Mesothelial cell of epicardium (in vitro differentiated cells): ENCODE results near the gene ADCYAP1. TPM values are rescaled to one million over a fixed set of nuclear protein-coding genes. Genes with fewer than 3 reads are reported as not detected.

Experiments
- DNase-seq, 2 experiments: peaks; one replicate each; pipeline ENCODE4 v3.0.0; 2021; ENCODE audit warnings: low spot score in 2 of 2; ENCODE audit not compliant: unreplicated experiment in 2 of 2
- H3K27ac Mint-ChIP-seq: 2 replicates; pipeline ENCODE4 v1.8.0; 2021; ENCODE audit warnings: mixed read lengths
- H3K27me3 Mint-ChIP-seq: 2 replicates; pipeline ENCODE4 v1.8.0; 2021; ENCODE audit warnings: low read depth, mixed read lengths
- H3K36me3 Mint-ChIP-seq: 2 replicates; pipeline ENCODE4 v1.8.0; 2021; ENCODE audit warnings: mixed read lengths
- H3K4me1 Mint-ChIP-seq: 2 replicates; pipeline ENCODE4 v1.8.0; 2021; ENCODE audit warnings: mixed read lengths
- H3K4me3 Mint-ChIP-seq: 2 replicates; pipeline ENCODE4 v1.8.0; 2021; ENCODE audit warnings: mild to moderate bottlenecking, moderate library complexity, mixed read lengths
- H3K9me3 Mint-ChIP-seq: 2 replicates; pipeline ENCODE4 v1.8.0; 2021; ENCODE audit warnings: mixed read lengths
- CTCF ChIP-seq: fragments of 200-600 bp; sonication (generic); IDR thresholded peaks from one replicate; pipeline ENCODE4 v1.5.0; 2021; ENCODE audit warnings: antibody characterized with exemption; ENCODE audit not compliant: unreplicated experiment
- total RNA-seq: library from RNA; stranded (reverse); gene quantifications from 3 replicates; pipeline ENCODE4 v1.2.1, GENCODE V29; 2021

ADCYAP1 gene
- total RNA-seq, 1 donor from 2014 or later, result 0.72 TPM

- TF ChIP-seq CTCF, result no peak
- peaks cover 95% of the 10 kb centered on the region for H3K27me3 Mint-ChIP-seq
- peak overlapping the region; percentile 59 for H3K4me3 Mint-ChIP-seq
- no peak overlapping the region for H3K27ac Mint-ChIP-seq
- peaks cover 26% of the 10 kb centered on the region for H3K4me1 Mint-ChIP-seq
- DNase-seq, result peak in 1 of 2 experiments; percentile 52
- H3K9me3 Mint-ChIP-seq, result no peaks in the 10 kb centered on the region
- H3K36me3 Mint-ChIP-seq, result no peaks in the 10 kb centered on the region
Measured at GRCh38 chr18:907115-907884, 2.6 kb downstream of the ADCYAP1 start.

GRCh38 chr18:907885-908757 lies 3.5 kb downstream of the ADCYAP1 start:
- H3K36me3 Mint-ChIP-seq, result no peaks in the 10 kb centered on the region
- H3K4me1 Mint-ChIP-seq, result peaks cover 26% of the 10 kb centered on the region
- H3K9me3 Mint-ChIP-seq, result no peaks in the 10 kb centered on the region
- peak overlapping the region; percentile 56 for H3K4me3 Mint-ChIP-seq
- peak in 1 of 2 experiments; percentile 39 for DNase-seq
- no peak for TF ChIP-seq CTCF
- peaks cover 95% of the 10 kb centered on the region for H3K27me3 Mint-ChIP-seq
- H3K27ac Mint-ChIP-seq, result peak overlapping the region; percentile 25

- H3K4me1 Mint-ChIP-seq, result peaks cover 24% of the 10 kb centered on the region
- H3K9me3 Mint-ChIP-seq, result no peaks in the 10 kb centered on the region
- peak in 1 of 2 experiments; percentile 38 for DNase-seq
- peak overlapping the region; percentile 54 for H3K4me3 Mint-ChIP-seq
- no peaks in the 10 kb centered on the region for H3K36me3 Mint-ChIP-seq
- no peak overlapping the region for H3K27ac Mint-ChIP-seq
- peaks cover 95% of the 10 kb centered on the region for H3K27me3 Mint-ChIP-seq
- TF ChIP-seq CTCF, result no peak
Measured at GRCh38 chr18:908758-909724, 4.4 kb downstream of the ADCYAP1 start.

GRCh38 chr18:910247-910646 lies 5.6 kb downstream of the ADCYAP1 start:
- H3K27ac Mint-ChIP-seq, result no peak overlapping the region
- H3K9me3 Mint-ChIP-seq, result no peaks in the 10 kb centered on the region
- no peak for DNase-seq
- peaks cover 19% of the 10 kb centered on the region for H3K4me1 Mint-ChIP-seq
- H3K27me3 Mint-ChIP-seq, result peaks cover 91% of the 10 kb centered on the region
- H3K4me3 Mint-ChIP-seq, result no peak overlapping the region
- H3K36me3 Mint-ChIP-seq, result no peaks in the 10 kb centered on the region
- TF ChIP-seq CTCF, result no peak

- peaks cover 90% of the 10 kb centered on the region for H3K27me3 Mint-ChIP-seq
- H3K4me3 Mint-ChIP-seq, result no peak overlapping the region
- peaks cover 16% of the 10 kb centered on the region for H3K4me1 Mint-ChIP-seq
- no peak for TF ChIP-seq CTCF
- H3K36me3 Mint-ChIP-seq, result no peaks in the 10 kb centered on the region
- H3K9me3 Mint-ChIP-seq, result no peaks in the 10 kb centered on the region
- DNase-seq, result no peak
- no peak overlapping the region for H3K27ac Mint-ChIP-seq
Measured at GRCh38 chr18:911025-911424, 6.4 kb downstream of the ADCYAP1 start.
